Sigmoid colon (tissue), 7 donors: ENCODE data around the gene ZNF701. TPM values are rescaled to one million over a fixed set of nuclear protein-coding genes. Genes with fewer than 3 reads are reported as not detected.

Experiments used
- DNase-seq: peaks from one replicate; pipeline ENCODE4 v3.0.0-alpha.2; 2019
- H3K27ac ChIP-seq, 4 donors: fragments of 200-600 bp; sonication (generic); one replicate each; pipeline ENCODE4 v1.5.1; 2016 to 2019; ENCODE audit warnings: mild to moderate bottlenecking in 1 of 4
- H3K27me3 ChIP-seq, 3 donors: fragments of 200-600 bp; sonication (generic); one replicate each; pipeline ENCODE4 v1.5.1; 2019; ENCODE audit warnings: mild to moderate bottlenecking in 1 of 3
- H3K36me3 ChIP-seq, 4 donors: fragments of 200-600 bp; sonication (generic); one replicate each; pipeline ENCODE4 v1.5.1; 2016 to 2019
- H3K4me1 ChIP-seq, 4 donors: fragments of 200-600 bp; sonication (generic); one replicate each; pipeline ENCODE4 v1.5.1; 2017 to 2019
- H3K4me3 ChIP-seq, 4 donors: fragments of 200-600 bp; sonication (generic); one replicate each; pipeline ENCODE4 v1.5.1; 2017 to 2019; ENCODE audit warnings: mild to moderate bottlenecking in 2 of 4, moderate library complexity in 1 of 4
- H3K9me3 ChIP-seq, 4 donors: fragments of 200-600 bp in 3 of 4; sonication (generic) in 3 of 4; one replicate each; pipeline versions ENCODE4 v1.5.1 to v1.6.1; 2013 to 2019
- EP300 ChIP-seq, 4 donors: sonication (generic); formaldehyde crosslinking; IDR thresholded peaks; one replicate each; pipeline ENCODE4 v1.6.1; 2017; ENCODE audit warnings: antibody characterized with exemption in 4 of 4
- POLR2A ChIP-seq, 2 donors: fragments of 450-650 bp; IDR thresholded peaks; one replicate each; pipeline ENCODE4 v1.6.1; 2016; ENCODE audit warnings: antibody characterized with exemption in 2 of 2, mild to moderate bottlenecking in 2 of 2, moderate library complexity in 2 of 2
- POLR2AphosphoS5 ChIP-seq, 4 donors: sonication (generic); formaldehyde crosslinking; IDR thresholded peaks; one replicate each; pipeline ENCODE4 v1.6.1; 2017; ENCODE audit warnings: antibody characterized with exemption in 4 of 4
- WGBS, 2 donors: extraction: QIAGEN DNeasy Blood & Tissue Kit; methylation state at CpG; one replicate each; pipeline ENCODE4 v1.1.7; 2013; 5-methylcytosine and 5-hydroxymethylcytosine counted together
- intact Hi-C: fragments of 100-400 bp; cut with DNase I; formaldehyde crosslinking; loops from one replicate; pipeline ENCODE4 v1.15.1; 2023
- polyA plus RNA-seq, 3 donors: library from polyadenylated mRNA; stranded (reverse); fragments of 200-250 nt; gene quantifications; one replicate each; pipeline ENCODE4 v1.2.3, GENCODE V29; 2013
- total RNA-seq, 4 donors: library from RNA; depleted of rRNA; stranded (reverse); fragments of >200 nt; gene quantifications; one replicate each; pipeline ENCODE4 v1.1.0, GENCODE V29; 2016
- TF ChIP-seq, protein P1 (sequence below), 4 experiments: fragments of 450-650 bp in 3 of 4; fragments of 200-600 bp in 1 of 4; IDR thresholded peaks; one replicate each; pipeline ENCODE4 v1.5.1; 2016 to 2019; ENCODE audit warnings: antibody characterized with exemption in 4 of 4, mild to moderate bottlenecking in 3 of 4, moderate library complexity in 2 of 4
- donor health status: healthy with polysubstance abuse.
- donor health status: Bipolar disorder and iron deficiency.
- donor health status: healthy.

The ZNF701 gene
- total RNA-seq (10 to 100 TPM; 12.4 to 22.4 (median 14.8) TPM), polyA plus RNA-seq (10 to 100 TPM in 1 of 3 donors, 1 to 10 TPM in 2; 4.8 to 11.9 (median 5.5) TPM)

GRCh38 chr19:52570000-52570861 is at the start of gene ZNF701:
TSS of gene ZNF701 (plus strand) at chr19:52570287. CDS start at chr19:52574148, 3,861 bp downstream.
- Histone ChIP-seq H3K27ac (peak within 1 kb of the TSS; percentile 83 to 87 (median 85)), H3K4me3 (peak within 1 kb of the TSS; percentile 57 to 84 (median 64)), H3K36me3 (peaks cover 0 to 29% (median 8%) of the 10 kb centered on the region in 4 donors), H3K27me3 (no peaks in the 10 kb centered on the region), H3K9me3 (peaks cover 0 to 2% (median 0%) of the 10 kb centered on the region in 4 donors), H3K4me1 (peaks cover 0 to 21% (median 13%) of the 10 kb centered on the region in 4 donors)
- DNase-seq = peak; percentile 98
- TF ChIP-seq, protein P1, sequence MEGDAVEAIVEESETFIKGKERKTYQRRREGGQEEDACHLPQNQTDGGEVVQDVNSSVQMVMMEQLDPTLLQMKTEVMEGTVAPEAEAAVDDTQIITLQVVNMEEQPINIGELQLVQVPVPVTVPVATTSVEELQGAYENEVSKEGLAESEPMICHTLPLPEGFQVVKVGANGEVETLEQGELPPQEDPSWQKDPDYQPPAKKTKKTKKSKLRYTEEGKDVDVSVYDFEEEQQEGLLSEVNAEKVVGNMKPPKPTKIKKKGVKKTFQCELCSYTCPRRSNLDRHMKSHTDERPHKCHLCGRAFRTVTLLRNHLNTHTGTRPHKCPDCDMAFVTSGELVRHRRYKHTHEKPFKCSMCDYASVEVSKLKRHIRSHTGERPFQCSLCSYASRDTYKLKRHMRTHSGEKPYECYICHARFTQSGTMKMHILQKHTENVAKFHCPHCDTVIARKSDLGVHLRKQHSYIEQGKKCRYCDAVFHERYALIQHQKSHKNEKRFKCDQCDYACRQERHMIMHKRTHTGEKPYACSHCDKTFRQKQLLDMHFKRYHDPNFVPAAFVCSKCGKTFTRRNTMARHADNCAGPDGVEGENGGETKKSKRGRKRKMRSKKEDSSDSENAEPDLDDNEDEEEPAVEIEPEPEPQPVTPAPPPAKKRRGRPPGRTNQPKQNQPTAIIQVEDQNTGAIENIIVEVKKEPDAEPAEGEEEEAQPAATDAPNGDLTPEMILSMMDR (IDR thresholded peaks at IDR 0.05) = peak; percentile 13 to 37 (median 24)
- TF ChIP-seq EP300 (IDR thresholded peaks at IDR 0.05) (no peak), POLR2AphosphoS5 (IDR thresholded peaks at IDR 0.05) (peak; percentile 96 to 98 (median 96)), POLR2A (IDR thresholded peaks at IDR 0.05) (peak; percentile 88 to 90)
- 1 to 2% methylated on average over 57 of the region's 57 CpGs for WGBS, 2 donors
- intact Hi-C loops = loop anchor here (2.0 to 5.0 kb wide), 2 partner anchors 31 to 43 kb away; partner anchors contain the start of gene ZNF808

GRCh38 chr19:52522551-52522950 is 47.5 kb upstream of the ZNF701 start:
- Histone ChIP-seq H3K36me3 (no peaks in the 10 kb centered on the region), H3K27ac (no peak overlapping the region), H3K9me3 (peaks cover 0 to 4% (median 0%) of the 10 kb centered on the region in 4 donors), H3K4me1 (no peaks in the 10 kb centered on the region), H3K27me3 (no peaks in the 10 kb centered on the region), H3K4me3 (no peak overlapping the region)
- intact Hi-C loops = no loop called here
- TF ChIP-seq POLR2AphosphoS5 (IDR thresholded peaks at IDR 0.05) = no peak
- TF ChIP-seq POLR2A (IDR thresholded peaks at IDR 0.05) = no peak
- TF ChIP-seq, protein P1 (IDR thresholded peaks at IDR 0.05) = no peak
- TF ChIP-seq EP300 (IDR thresholded peaks at IDR 0.05) = no peak
- 82 to 90% methylated on average over 14 of the region's 14 CpGs for WGBS, 2 donors
- DNase-seq = no peak

- intact Hi-C loops = no loop called here
- Histone ChIP-seq H3K9me3 (peaks cover 0 to 4% (median 0%) of the 10 kb centered on the region in 4 donors), H3K27ac (no peak overlapping the region), H3K27me3 (no peaks in the 10 kb centered on the region), H3K4me3 (no peak overlapping the region), H3K4me1 (peaks cover 0 to 11% (median 9%) of the 10 kb centered on the region in 4 donors), H3K36me3 (no peaks in the 10 kb centered on the region)
- 91 to 95% methylated on average over 20 of the region's 20 CpGs for WGBS, 2 donors
- TF ChIP-seq POLR2A (IDR thresholded peaks at IDR 0.05) (no peak), EP300 (IDR thresholded peaks at IDR 0.05) (no peak), POLR2AphosphoS5 (IDR thresholded peaks at IDR 0.05) (no peak)
- TF ChIP-seq, protein P1 (IDR thresholded peaks at IDR 0.05) = no peak
- no peak for DNase-seq
Observed at GRCh38 chr19:52524086-52524485, 46.0 kb upstream of the ZNF701 start.

DNA sequence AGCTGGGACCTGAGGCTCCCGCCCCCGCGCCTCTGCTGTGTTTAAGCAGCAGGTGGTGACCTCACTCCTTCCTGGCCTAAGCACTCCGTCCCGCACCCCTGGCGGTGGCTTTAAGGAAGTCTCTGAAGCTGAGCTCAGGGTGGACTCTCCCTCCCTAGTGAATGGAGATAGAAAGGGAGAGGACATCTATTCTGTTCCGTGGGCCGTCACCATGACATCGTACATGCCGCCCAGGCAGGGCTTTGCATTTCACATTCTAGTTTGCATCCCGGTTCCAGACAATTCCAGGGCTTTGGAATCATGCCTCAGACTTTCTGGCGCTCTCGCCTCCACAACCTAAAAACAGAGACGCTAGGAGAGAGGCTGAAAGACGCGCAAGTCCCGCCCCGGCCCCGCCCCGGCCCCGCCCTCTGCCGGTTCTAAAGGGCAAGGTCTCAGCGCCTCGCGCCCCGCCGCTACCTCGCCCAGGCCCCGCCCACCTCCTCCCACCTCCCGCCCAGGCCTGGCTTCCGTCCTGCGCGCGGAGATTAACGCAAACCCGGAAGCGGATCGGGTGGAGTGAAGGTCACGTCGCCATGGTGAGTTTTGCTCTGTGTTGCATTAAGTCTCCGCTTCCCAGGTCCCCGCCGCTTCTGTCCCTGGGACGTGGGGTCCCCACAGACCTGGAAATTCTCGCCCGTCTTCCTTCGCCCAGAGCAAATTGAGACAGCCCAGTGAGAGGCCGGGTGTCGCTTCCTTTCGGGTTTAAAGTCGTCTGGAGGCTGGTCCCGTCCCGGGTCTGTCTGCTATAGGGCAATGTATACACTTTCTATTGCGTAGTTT is 42.7 kb upstream of the ZNF701 start, which contains the start of gene ZNF808:
ZNF808 (plus strand) TSS at position 535 of the 822 bp plus-strand sequence. CDS start 15,617 bp downstream, outside the sequence.
- Histone ChIP-seq H3K9me3 (peaks cover 0 to 4% (median 0%) of the 10 kb centered on the region in 4 donors), H3K27ac (peak within 1 kb of the TSS; percentile 90 to 95 (median 93)), H3K4me1 (peaks cover 0 to 12% (median 9%) of the 10 kb centered on the region in 4 donors), H3K27me3 (no peaks in the 10 kb centered on the region), H3K36me3 (no peaks in the 10 kb centered on the region), H3K4me3 (peak within 1 kb of the TSS; percentile 67 to 80 (median 76))
- WGBS, 2 donors = 1% methylated on average over 54 of the region's 54 CpGs
- peak; percentile 98 for DNase-seq
- intact Hi-C loops = loop anchor here (5.0 kb wide), 3 partner anchors 45 to 165 kb away; partner anchors contain the start of genes ZNF578 and ZNF701
- TF ChIP-seq, protein P1 (IDR thresholded peaks at IDR 0.05) = peak; percentile 64 to 85 (median 80)
- TF ChIP-seq POLR2A (IDR thresholded peaks at IDR 0.05) = peak; percentile 34 to 51
- TF ChIP-seq POLR2AphosphoS5 (IDR thresholded peaks at IDR 0.05) = peak; percentile 54 to 86 (median 76)
- no peak for TF ChIP-seq EP300 (IDR thresholded peaks at IDR 0.05)
